ENCODE measurements around the gene VLDLR.

DNA sequence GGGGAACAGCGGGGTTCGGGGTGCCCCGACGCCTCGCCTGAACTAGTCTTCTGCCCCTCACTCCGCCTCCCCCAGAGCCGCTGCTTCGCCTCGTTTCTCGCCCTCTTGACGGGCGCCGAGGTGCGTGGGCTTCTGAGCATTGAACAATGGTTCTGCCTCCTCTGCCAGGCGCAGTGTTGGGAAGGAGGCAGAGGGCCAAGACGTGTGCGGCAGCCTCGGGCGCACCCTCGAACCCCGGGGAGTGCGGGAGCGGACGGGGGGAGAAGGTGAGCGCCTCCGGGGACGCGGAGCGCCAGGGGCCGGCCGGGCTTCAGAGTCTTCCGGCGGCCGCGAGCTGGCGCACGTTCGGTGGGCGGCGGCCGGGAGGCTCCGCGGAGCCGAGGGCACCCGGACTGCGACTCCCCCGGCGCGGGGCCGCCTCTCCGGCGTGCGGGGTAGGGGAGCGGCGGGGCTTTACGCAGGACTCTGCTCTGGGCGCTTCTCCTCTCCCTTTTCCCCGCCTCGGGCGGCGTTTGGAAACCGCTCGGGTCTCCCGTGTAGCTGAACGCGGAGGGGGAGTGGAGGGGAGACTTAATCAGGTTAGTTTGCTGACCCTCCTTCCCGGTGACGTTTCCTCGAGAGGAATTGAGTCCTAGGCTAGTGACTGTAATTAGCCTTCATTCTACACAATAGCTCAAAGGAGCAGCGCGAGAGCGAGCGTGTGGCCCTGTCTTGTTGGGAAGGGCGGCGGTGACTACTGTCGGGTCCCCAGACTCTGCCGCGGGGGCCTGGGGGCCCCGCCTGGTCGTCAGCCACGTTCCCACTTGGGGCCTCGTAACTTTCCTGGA, 1.1 kb downstream of the VLDLR start:
- no peak for TF ChIP-seq TAF1 (IDR thresholded peaks at IDR 0.05; ENCODE audit: borderline replicate concordance, insufficient read depth, low read length)
- no peak for TF ChIP-seq SIN3A (IDR thresholded peaks at IDR 0.05; ENCODE audit: borderline replicate concordance, insufficient read depth, low read length)
- TF ChIP-seq POLR2AphosphoS5 (IDR thresholded peaks at IDR 0.05; ENCODE audit: low read depth, low read length): no peak
- TF ChIP-seq, protein P1, sequence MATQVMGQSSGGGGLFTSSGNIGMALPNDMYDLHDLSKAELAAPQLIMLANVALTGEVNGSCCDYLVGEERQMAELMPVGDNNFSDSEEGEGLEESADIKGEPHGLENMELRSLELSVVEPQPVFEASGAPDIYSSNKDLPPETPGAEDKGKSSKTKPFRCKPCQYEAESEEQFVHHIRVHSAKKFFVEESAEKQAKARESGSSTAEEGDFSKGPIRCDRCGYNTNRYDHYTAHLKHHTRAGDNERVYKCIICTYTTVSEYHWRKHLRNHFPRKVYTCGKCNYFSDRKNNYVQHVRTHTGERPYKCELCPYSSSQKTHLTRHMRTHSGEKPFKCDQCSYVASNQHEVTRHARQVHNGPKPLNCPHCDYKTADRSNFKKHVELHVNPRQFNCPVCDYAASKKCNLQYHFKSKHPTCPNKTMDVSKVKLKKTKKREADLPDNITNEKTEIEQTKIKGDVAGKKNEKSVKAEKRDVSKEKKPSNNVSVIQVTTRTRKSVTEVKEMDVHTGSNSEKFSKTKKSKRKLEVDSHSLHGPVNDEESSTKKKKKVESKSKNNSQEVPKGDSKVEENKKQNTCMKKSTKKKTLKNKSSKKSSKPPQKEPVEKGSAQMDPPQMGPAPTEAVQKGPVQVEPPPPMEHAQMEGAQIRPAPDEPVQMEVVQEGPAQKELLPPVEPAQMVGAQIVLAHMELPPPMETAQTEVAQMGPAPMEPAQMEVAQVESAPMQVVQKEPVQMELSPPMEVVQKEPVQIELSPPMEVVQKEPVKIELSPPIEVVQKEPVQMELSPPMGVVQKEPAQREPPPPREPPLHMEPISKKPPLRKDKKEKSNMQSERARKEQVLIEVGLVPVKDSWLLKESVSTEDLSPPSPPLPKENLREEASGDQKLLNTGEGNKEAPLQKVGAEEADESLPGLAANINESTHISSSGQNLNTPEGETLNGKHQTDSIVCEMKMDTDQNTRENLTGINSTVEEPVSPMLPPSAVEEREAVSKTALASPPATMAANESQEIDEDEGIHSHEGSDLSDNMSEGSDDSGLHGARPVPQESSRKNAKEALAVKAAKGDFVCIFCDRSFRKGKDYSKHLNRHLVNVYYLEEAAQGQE (IDR thresholded peaks at IDR 0.05; ENCODE audit: insufficient read depth in 1 of 2, low read depth in 2 of 2, low read length in 2 of 2): no peak
